WTC11 (cell line): ENCODE measurements around the gene THBD. TPM values are rescaled to one million over a fixed set of nuclear protein-coding genes. Genes with fewer than 3 reads are reported as not detected.

ENCODE experiments used
- ATAC-seq: fragments of 200-7000 bp; cut with Tn5 transposase; 2 replicates; pipeline ENCODE4 v1.10.0; 2021; ENCODE audit warnings: mild to moderate bottlenecking, moderate library complexity
- CTCF ChIA-PET: fragments of 300-600 bp; sonication (Branson Sonifier 250); formaldehyde crosslinking; loops from one replicate; lab custom pipeline; 2021; ENCODE audit warnings: antibody characterized with exemption; lab: Charles Lee
- POLR2A ChIA-PET: fragments of 350-600 bp; sonication (Branson Sonifier 250); formaldehyde crosslinking; loops from one replicate; lab custom pipeline; 2021; ENCODE audit warnings: antibody characterized with exemption; lab: Charles Lee
- DNase-seq: peaks from one replicate; pipeline ENCODE4 v3.0.0; 2021; ENCODE audit warnings: low spot score
- H3K27ac Mint-ChIP-seq: 2 replicates; pipeline ENCODE4 v1.8.0; 2021; ENCODE audit warnings: mixed read lengths
- H3K27me3 Mint-ChIP-seq: 2 replicates; pipeline ENCODE4 v1.8.0; 2021; ENCODE audit warnings: low read depth, mild to moderate bottlenecking, moderate library complexity, mixed read lengths
- H3K36me3 Mint-ChIP-seq: 2 replicates; pipeline ENCODE4 v1.8.0; 2021; ENCODE audit warnings: mixed read lengths
- H3K4me1 Mint-ChIP-seq: 2 replicates; pipeline ENCODE4 v1.8.0; 2022; ENCODE audit warnings: mixed read lengths
- H3K4me3 Mint-ChIP-seq: 2 replicates; pipeline ENCODE4 v1.8.0; 2021; ENCODE audit warnings: mild to moderate bottlenecking, moderate library complexity, mixed read lengths
- H3K9me3 Mint-ChIP-seq: 2 replicates; pipeline ENCODE4 v1.8.0; 2021; ENCODE audit warnings: mixed read lengths
- ESRRA ChIP-seq: sonication (generic); formaldehyde crosslinking; IDR thresholded peaks from 2 replicates; pipeline ENCODE4 v1.8.1; 2022; ENCODE audit warnings: mild to moderate bottlenecking, missing genetic modification reagents, borderline replicate concordance
- FOXK1 ChIP-seq: sonication (generic); formaldehyde crosslinking; IDR thresholded peaks from 2 replicates; pipeline ENCODE4 v1.8.0; 2022; ENCODE audit warnings: mild to moderate bottlenecking, moderate library complexity, missing genetic modification reagents
- GRHL2 ChIP-seq: fragments of 250-450 bp; sonication (Bioruptor Pico); IDR thresholded peaks from 2 replicates; pipeline ENCODE4 v1.8.0; 2022; ENCODE audit warnings: mild to moderate bottlenecking, moderate library complexity; ENCODE audit not compliant: insufficient replicate concordance, severe bottlenecking
- HMGA2 ChIP-seq: fragments of 250-450 bp; sonication (Bioruptor Pico); IDR thresholded peaks from 2 replicates; pipeline ENCODE4 v1.4.0; 2021; ENCODE audit warnings: mild to moderate bottlenecking, moderate library complexity
- KAT7 ChIP-seq: sonication (generic); formaldehyde crosslinking; IDR thresholded peaks from 2 replicates; pipeline ENCODE4 v1.8.1; 2023; ENCODE audit warnings: missing genetic modification reagents, mild to moderate bottlenecking, borderline replicate concordance
- NFYB ChIP-seq: sonication (generic); formaldehyde crosslinking; conservative IDR thresholded peaks from 2 replicates; pipeline ENCODE4 v1.8.0; 2022; ENCODE audit warnings: low read depth, missing genetic modification reagents
- NR1H2 ChIP-seq: sonication (generic); formaldehyde crosslinking; IDR thresholded peaks from 2 replicates; pipeline ENCODE4 v1.9.0; 2021; ENCODE audit warnings: mild to moderate bottlenecking, moderate library complexity, missing genetic modification reagents
- PRRX2 ChIP-seq: fragments of 250-450 bp; sonication (Bioruptor Pico); IDR thresholded peaks from 2 replicates; pipeline ENCODE4 v1.8.0; 2021; ENCODE audit warnings: mild to moderate bottlenecking
- RELA ChIP-seq: sonication (generic); formaldehyde crosslinking; IDR thresholded peaks from 2 replicates; pipeline ENCODE4 v1.8.1; 2022; ENCODE audit warnings: missing genetic modification reagents, mild to moderate bottlenecking, borderline replicate concordance
- ZNF138 ChIP-seq: sonication (generic); formaldehyde crosslinking; conservative IDR thresholded peaks from 2 replicates; pipeline ENCODE4 v1.8.1; 2022; ENCODE audit warnings: mild to moderate bottlenecking, moderate library complexity, missing genetic modification reagents
- ZNF263 ChIP-seq: sonication (generic); formaldehyde crosslinking; IDR thresholded peaks from 2 replicates; pipeline ENCODE4 v1.8.1; 2022; ENCODE audit warnings: low read depth, mild to moderate bottlenecking, moderate library complexity, missing genetic modification reagents
- ZNF317 ChIP-seq: sonication (generic); formaldehyde crosslinking; IDR thresholded peaks from 2 replicates; pipeline ENCODE4 v1.8.1; 2023; ENCODE audit warnings: low read depth, mild to moderate bottlenecking, moderate library complexity, missing genetic modification reagents, borderline replicate concordance
- ZNF416 ChIP-seq: fragments of 250-450 bp; sonication (Bioruptor Pico); IDR thresholded peaks from 2 replicates; pipeline ENCODE4 v1.9.0; 2021; ENCODE audit warnings: mild to moderate bottlenecking, inconsistent platforms
- ZNF671 ChIP-seq: fragments of 250-450 bp; sonication (Bioruptor Pico); IDR thresholded peaks from 2 replicates; pipeline ENCODE4 v1.8.0; 2021; ENCODE audit warnings: mild to moderate bottlenecking
- total RNA-seq: library from RNA; stranded (reverse); gene quantifications from 3 replicates; pipeline ENCODE4 v1.2.3, GENCODE V29; 2021
- TF ChIP-seq, protein P1 (sequence below): fragments of 250-450 bp; sonication (Bioruptor Pico); IDR thresholded peaks from 2 replicates; pipeline ENCODE4 v1.9.0; 2021; ENCODE audit warnings: mild to moderate bottlenecking, borderline replicate concordance
- TF ChIP-seq, protein P2 (sequence below): sonication (generic); formaldehyde crosslinking; conservative IDR thresholded peaks from 2 replicates; pipeline ENCODE4 v1.8.1; 2023; ENCODE audit warnings: mild to moderate bottlenecking, low read depth, missing genetic modification reagents, moderate library complexity
- TF ChIP-seq, protein P3 (sequence below): sonication (generic); formaldehyde crosslinking; IDR thresholded peaks from 2 replicates; pipeline ENCODE4 v1.8.1; 2023; ENCODE audit warnings: mild to moderate bottlenecking, moderate library complexity, missing genetic modification reagents
- TF ChIP-seq, protein P4 (sequence below): sonication (generic); formaldehyde crosslinking; IDR thresholded peaks from 2 replicates; pipeline ENCODE4 v1.8.0; 2023; ENCODE audit warnings: missing genetic modification reagents, mild to moderate bottlenecking, borderline replicate concordance
- TF ChIP-seq, protein P5 (sequence below): sonication (generic); formaldehyde crosslinking; IDR thresholded peaks from 2 replicates; pipeline ENCODE4 v1.8.0; 2023; ENCODE audit warnings: missing genetic modification reagents

THBD gene
- total RNA-seq, 1 experiment from 2014 or later, result 1.0 TPM

DNA sequence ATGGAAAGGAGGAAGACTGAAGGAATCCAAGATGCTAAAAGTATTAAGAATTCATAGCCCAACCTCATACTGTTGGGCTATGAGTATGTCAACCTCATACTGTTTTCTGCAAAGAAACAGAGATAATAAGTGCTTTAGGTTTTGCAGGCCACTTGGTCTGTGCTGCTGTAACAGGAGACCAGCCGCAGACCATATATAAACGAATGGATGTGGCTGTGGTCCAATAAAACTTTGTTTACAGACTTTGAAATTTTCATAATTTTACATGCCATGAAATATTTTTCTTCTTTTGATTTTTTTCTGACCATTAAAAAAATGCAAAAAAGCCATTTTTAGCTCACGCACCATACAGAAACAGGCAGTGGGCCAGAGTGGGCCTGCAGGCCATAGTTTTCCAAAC is 13.7 kb upstream of the THBD start:
- no peaks in the 10 kb centered on the region for H3K9me3 Mint-ChIP-seq
- peaks cover 32% of the 10 kb centered on the region for H3K4me1 Mint-ChIP-seq
- H3K4me3 Mint-ChIP-seq, result no peak overlapping the region
- no peaks in the 10 kb centered on the region for H3K36me3 Mint-ChIP-seq
- H3K27me3 Mint-ChIP-seq, result no peaks in the 10 kb centered on the region
- ChIA-PET POLR2A (no interaction called here), CTCF (interaction anchor here (1.4 to 6.0 kb wide), 7 partner anchors 13 to 278 kb away, joined by 3 to 103 read pairs (median 5); partner anchors contain the start of gene THBD)
- DNase-seq (no peak), ATAC-seq (no peak)
- no peak overlapping the region for H3K27ac Mint-ChIP-seq
- TF ChIP-seq, protein P1, sequence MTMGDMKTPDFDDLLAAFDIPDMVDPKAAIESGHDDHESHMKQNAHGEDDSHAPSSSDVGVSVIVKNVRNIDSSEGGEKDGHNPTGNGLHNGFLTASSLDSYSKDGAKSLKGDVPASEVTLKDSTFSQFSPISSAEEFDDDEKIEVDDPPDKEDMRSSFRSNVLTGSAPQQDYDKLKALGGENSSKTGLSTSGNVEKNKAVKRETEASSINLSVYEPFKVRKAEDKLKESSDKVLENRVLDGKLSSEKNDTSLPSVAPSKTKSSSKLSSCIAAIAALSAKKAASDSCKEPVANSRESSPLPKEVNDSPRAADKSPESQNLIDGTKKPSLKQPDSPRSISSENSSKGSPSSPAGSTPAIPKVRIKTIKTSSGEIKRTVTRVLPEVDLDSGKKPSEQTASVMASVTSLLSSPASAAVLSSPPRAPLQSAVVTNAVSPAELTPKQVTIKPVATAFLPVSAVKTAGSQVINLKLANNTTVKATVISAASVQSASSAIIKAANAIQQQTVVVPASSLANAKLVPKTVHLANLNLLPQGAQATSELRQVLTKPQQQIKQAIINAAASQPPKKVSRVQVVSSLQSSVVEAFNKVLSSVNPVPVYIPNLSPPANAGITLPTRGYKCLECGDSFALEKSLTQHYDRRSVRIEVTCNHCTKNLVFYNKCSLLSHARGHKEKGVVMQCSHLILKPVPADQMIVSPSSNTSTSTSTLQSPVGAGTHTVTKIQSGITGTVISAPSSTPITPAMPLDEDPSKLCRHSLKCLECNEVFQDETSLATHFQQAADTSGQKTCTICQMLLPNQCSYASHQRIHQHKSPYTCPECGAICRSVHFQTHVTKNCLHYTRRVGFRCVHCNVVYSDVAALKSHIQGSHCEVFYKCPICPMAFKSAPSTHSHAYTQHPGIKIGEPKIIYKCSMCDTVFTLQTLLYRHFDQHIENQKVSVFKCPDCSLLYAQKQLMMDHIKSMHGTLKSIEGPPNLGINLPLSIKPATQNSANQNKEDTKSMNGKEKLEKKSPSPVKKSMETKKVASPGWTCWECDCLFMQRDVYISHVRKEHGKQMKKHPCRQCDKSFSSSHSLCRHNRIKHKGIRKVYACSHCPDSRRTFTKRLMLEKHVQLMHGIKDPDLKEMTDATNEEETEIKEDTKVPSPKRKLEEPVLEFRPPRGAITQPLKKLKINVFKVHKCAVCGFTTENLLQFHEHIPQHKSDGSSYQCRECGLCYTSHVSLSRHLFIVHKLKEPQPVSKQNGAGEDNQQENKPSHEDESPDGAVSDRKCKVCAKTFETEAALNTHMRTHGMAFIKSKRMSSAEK (CRISPR knock-in tag), result no peak
- TF ChIP-seq PRRX2 (CRISPR knock-in tag) (no peak), ZNF263 (CRISPR knock-in tag) (no peak), RELA (CRISPR knock-in tag) (no peak), ZNF317 (CRISPR knock-in tag) (no peak)

DNA sequence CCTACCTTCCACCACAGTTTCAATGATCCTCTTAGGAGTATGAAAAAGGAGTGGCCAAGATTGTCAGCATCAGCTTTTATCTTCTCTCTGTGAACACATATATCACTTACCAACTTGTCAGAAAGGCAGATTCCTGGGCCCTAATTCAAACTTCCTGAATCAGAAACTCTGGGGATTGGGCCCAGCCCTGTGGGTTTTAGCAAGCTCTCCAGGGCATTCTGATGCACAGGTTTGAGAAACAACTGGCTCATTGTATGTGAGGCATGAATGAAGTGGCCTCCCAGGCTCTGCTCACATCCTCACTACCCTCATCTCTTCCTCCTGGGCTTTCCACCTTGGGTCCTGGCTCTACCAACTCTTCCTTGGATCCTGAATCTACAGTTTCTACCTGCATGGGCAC is 13.2 kb upstream of the THBD start:
- peaks cover 32% of the 10 kb centered on the region for H3K4me1 Mint-ChIP-seq
- ChIA-PET POLR2A (no interaction called here), CTCF (interaction anchor here (0.5 to 6.0 kb wide), 18 partner anchors 9 to 369 kb away, joined by 3 to 103 read pairs (median 4); partner anchors contain the start of gene THBD)
- peak; percentile 15 for ATAC-seq
- H3K9me3 Mint-ChIP-seq, result peaks cover under 1% of the 10 kb centered on the region; the same call in 1 of the 2 replicates
- no peak overlapping the region for H3K4me3 Mint-ChIP-seq
- no peaks in the 10 kb centered on the region for H3K36me3 Mint-ChIP-seq
- H3K27ac Mint-ChIP-seq, result peak overlapping the region; percentile 38
- no peaks in the 10 kb centered on the region for H3K27me3 Mint-ChIP-seq
- DNase-seq, result no peak
- TF ChIP-seq GRHL2 (CRISPR knock-in tag), result no peak
- TF ChIP-seq, protein P2, sequence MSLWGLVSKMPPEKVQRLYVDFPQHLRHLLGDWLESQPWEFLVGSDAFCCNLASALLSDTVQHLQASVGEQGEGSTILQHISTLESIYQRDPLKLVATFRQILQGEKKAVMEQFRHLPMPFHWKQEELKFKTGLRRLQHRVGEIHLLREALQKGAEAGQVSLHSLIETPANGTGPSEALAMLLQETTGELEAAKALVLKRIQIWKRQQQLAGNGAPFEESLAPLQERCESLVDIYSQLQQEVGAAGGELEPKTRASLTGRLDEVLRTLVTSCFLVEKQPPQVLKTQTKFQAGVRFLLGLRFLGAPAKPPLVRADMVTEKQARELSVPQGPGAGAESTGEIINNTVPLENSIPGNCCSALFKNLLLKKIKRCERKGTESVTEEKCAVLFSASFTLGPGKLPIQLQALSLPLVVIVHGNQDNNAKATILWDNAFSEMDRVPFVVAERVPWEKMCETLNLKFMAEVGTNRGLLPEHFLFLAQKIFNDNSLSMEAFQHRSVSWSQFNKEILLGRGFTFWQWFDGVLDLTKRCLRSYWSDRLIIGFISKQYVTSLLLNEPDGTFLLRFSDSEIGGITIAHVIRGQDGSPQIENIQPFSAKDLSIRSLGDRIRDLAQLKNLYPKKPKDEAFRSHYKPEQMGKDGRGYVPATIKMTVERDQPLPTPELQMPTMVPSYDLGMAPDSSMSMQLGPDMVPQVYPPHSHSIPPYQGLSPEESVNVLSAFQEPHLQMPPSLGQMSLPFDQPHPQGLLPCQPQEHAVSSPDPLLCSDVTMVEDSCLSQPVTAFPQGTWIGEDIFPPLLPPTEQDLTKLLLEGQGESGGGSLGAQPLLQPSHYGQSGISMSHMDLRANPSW (CRISPR knock-in tag), result no peak
- TF ChIP-seq, protein P3, sequence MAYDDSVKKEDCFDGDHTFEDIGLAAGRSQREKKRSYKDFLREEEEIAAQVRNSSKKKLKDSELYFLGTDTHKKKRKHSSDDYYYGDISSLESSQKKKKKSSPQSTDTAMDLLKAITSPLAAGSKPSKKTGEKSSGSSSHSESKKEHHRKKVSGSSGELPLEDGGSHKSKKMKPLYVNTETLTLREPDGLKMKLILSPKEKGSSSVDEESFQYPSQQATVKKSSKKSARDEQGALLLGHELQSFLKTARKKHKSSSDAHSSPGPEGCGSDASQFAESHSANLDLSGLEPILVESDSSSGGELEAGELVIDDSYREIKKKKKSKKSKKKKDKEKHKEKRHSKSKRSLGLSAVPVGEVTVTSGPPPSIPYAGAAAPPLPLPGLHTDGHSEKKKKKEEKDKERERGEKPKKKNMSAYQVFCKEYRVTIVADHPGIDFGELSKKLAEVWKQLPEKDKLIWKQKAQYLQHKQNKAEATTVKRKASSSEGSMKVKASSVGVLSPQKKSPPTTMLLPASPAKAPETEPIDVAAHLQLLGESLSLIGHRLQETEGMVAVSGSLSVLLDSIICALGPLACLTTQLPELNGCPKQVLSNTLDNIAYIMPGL (CRISPR knock-in tag), result no peak
- TF ChIP-seq, protein P4, sequence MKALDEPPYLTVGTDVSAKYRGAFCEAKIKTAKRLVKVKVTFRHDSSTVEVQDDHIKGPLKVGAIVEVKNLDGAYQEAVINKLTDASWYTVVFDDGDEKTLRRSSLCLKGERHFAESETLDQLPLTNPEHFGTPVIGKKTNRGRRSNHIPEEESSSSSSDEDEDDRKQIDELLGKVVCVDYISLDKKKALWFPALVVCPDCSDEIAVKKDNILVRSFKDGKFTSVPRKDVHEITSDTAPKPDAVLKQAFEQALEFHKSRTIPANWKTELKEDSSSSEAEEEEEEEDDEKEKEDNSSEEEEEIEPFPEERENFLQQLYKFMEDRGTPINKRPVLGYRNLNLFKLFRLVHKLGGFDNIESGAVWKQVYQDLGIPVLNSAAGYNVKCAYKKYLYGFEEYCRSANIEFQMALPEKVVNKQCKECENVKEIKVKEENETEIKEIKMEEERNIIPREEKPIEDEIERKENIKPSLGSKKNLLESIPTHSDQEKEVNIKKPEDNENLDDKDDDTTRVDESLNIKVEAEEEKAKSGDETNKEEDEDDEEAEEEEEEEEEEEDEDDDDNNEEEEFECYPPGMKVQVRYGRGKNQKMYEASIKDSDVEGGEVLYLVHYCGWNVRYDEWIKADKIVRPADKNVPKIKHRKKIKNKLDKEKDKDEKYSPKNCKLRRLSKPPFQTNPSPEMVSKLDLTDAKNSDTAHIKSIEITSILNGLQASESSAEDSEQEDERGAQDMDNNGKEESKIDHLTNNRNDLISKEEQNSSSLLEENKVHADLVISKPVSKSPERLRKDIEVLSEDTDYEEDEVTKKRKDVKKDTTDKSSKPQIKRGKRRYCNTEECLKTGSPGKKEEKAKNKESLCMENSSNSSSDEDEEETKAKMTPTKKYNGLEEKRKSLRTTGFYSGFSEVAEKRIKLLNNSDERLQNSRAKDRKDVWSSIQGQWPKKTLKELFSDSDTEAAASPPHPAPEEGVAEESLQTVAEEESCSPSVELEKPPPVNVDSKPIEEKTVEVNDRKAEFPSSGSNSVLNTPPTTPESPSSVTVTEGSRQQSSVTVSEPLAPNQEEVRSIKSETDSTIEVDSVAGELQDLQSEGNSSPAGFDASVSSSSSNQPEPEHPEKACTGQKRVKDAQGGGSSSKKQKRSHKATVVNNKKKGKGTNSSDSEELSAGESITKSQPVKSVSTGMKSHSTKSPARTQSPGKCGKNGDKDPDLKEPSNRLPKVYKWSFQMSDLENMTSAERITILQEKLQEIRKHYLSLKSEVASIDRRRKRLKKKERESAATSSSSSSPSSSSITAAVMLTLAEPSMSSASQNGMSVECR (CRISPR knock-in tag), result no peak
- no peak for TF ChIP-seq HMGA2
- TF ChIP-seq KAT7, result no peak
- TF ChIP-seq ESRRA (CRISPR knock-in tag), result no peak
- TF ChIP-seq PRRX2 (CRISPR knock-in tag), result no peak
- no peak for TF ChIP-seq FOXK1 (CRISPR knock-in tag)
- no peak for TF ChIP-seq NR1H2
- TF ChIP-seq ZNF138 (CRISPR knock-in tag), result no peak
- TF ChIP-seq NFYB (CRISPR knock-in tag), result no peak
- TF ChIP-seq ZNF671, result no peak
- TF ChIP-seq ZNF263 (CRISPR knock-in tag), result no peak
- no peak for TF ChIP-seq ZNF416 (CRISPR knock-in tag)
- TF ChIP-seq ZNF317 (CRISPR knock-in tag), result no peak
- TF ChIP-seq, protein P5, sequence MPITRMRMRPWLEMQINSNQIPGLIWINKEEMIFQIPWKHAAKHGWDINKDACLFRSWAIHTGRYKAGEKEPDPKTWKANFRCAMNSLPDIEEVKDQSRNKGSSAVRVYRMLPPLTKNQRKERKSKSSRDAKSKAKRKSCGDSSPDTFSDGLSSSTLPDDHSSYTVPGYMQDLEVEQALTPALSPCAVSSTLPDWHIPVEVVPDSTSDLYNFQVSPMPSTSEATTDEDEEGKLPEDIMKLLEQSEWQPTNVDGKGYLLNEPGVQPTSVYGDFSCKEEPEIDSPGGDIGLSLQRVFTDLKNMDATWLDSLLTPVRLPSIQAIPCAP (CRISPR knock-in tag), result no peak
